Breast epithelium (tissue), 3 donors: ENCODE results near the gene RHOT2.

Experiments
- POLR2A ChIP-seq: fragments of 450-650 bp; IDR thresholded peaks from one replicate; pipeline ENCODE4 v1.6.1; 2016; ENCODE audit warnings: antibody characterized with exemption, mild to moderate bottlenecking, moderate library complexity
- POLR2AphosphoS5 ChIP-seq, 3 donors: sonication (generic); formaldehyde crosslinking; IDR thresholded peaks; one replicate each; pipeline ENCODE4 v1.6.1; 2017; ENCODE audit warnings: antibody characterized with exemption in 3 of 3

DNA sequence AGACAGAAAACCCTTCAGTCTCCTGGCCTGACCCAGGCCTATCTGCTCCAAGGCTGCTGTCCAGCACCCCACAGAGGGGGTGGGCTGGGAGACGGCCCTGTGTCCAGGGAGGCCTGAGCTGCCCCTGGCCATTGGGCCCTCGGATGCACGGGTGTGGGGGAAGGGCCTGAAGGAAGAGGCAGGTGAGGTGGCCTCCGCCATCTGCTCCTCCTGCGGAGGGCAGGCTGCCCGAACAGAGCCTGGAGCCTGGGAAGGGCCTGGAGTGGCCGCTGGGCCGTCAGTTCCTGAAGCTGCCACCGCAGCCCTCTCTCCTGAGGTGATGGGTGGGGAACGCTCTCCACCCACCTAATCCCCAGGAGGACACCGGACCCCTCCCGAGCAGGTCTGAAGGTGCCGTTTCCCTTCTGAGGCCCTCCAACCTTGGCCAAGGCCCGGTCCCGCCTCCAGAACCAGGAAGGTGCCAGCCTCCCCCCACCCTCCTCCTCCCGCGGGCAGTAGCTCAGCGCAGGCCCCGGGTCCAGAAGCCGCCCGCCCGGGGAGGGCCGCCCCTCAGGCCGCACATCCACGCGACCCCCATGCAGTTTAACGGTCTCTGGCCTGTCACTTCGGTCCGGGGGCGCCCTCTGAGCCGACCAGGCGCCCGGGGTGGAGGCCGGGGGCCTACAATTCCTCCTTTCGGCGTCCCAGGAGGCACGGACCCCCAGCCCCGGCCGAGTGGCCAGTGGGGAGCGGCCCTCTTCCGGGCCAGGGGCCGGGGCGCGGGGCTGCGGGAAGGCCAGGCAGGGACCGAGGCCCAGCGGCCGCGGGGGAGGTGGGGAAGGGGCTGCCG, 36.8 kb downstream of the RHOT2 start:
- TF ChIP-seq POLR2AphosphoS5 (IDR thresholded peaks at IDR 0.05) (no peak), POLR2A (no peak)
